B cell (primary cell): ENCODE data around the gene SORL1. TPM values are rescaled to one million over a fixed set of nuclear protein-coding genes. Genes with fewer than 3 reads are reported as not detected.
A peak's percentile ranks its signal among the peaks of the same experiment; 100 is the strongest.

Experiments
- ATAC-seq: fragments of 200-7000 bp; cut with Tn5 transposase; one replicate; pipeline ENCODE4 v1.10.0; 2021; ENCODE audit warnings: low read depth, mild to moderate bottlenecking, moderate number of reproducible peaks, moderate library complexity
- CTCF ChIA-PET: fragments of 350-600 bp; sonication (Branson Sonifier 250); formaldehyde crosslinking; loops from one replicate; lab custom pipeline; 2021; ENCODE audit warnings: antibody characterized with exemption, inconsistent platforms; lab: Charles Lee
- POLR2A ChIA-PET: fragments of 350-600 bp; sonication (Branson Sonifier 250); formaldehyde crosslinking; loops from one replicate; lab custom pipeline; 2021; ENCODE audit warnings: antibody characterized with exemption; lab: Charles Lee
- DNase-seq: peaks from one replicate; pipeline ENCODE4 v3.0.0; 2013
- H2AFZ ChIP-seq: 2 replicates; pipeline ENCODE4 v1.6.1; 2012; ENCODE audit warnings: mild to moderate bottlenecking, low read depth, low read length; ENCODE audit not compliant: insufficient read depth, poor library complexity, severe bottlenecking
- H3K27ac ChIP-seq, 2 donors: 1 replicate in 1 of 2; 2 replicates in 1 of 2; pipeline ENCODE4 v1.5.1; 2012 to 2013; ENCODE audit warnings: low read length in 2 of 2, mild to moderate bottlenecking in 2 of 2, moderate library complexity in 1 of 2
- H3K27me3 ChIP-seq, 4 experiments: fragments of 200-600 bp in 1 of 4; sonication (generic) in 1 of 4; replicated peaks in 1 of 4; 1 replicate in 2 of 4; 2 replicates in 2 of 4; pipeline versions ENCODE4 v1.6.1 to v1.7.0; 2013 to 2016; ENCODE audit warnings: low read length in 3 of 4, mild to moderate bottlenecking in 2 of 4, mixed read lengths in 1 of 4, moderate library complexity in 1 of 4; ENCODE audit not compliant: insufficient read depth in 4 of 4, control insufficient read depth in 3 of 4; ENCODE audit errors: control extremely low read depth in 1 of 4
- H3K36me3 ChIP-seq, 2 experiments: replicated peaks in 1 of 2; 1 replicate in 1 of 2; 2 replicates in 1 of 2; pipeline versions ENCODE4 v1.6.1 to v1.7.1; 2013; ENCODE audit warnings: low read length in 1 of 2; ENCODE audit not compliant: insufficient read depth in 2 of 2, control insufficient read depth in 1 of 2; ENCODE audit errors: control extremely low read depth in 1 of 2, extremely low read depth in 1 of 2
- H3K4me1 ChIP-seq, 2 donors: fragments of 200-600 bp in 1 of 2; sonication (generic) in 1 of 2; 1 replicate in 1 of 2; 2 replicates in 1 of 2; pipeline versions ENCODE4 v1.5.1 to v1.6.1; 2013 to 2017; ENCODE audit warnings: low read length in 2 of 2; ENCODE audit not compliant: control insufficient read depth in 2 of 2, insufficient read depth in 2 of 2
- H3K4me2 ChIP-seq: replicated peaks from 2 replicates; pipeline ENCODE3; 2012; ENCODE audit warnings: mild to moderate bottlenecking, low read depth, low read length; ENCODE audit not compliant: poor library complexity, severe bottlenecking
- H3K4me3 ChIP-seq, 5 experiments: fragments of 200-600 bp in 1 of 5; sonication (generic) in 1 of 5; 1 replicate in 3 of 5; 2 replicates in 2 of 5; pipeline versions ENCODE4 v1.5.1 to v1.7.0; 2011 to 2016; ENCODE audit warnings: low read length in 4 of 5, mild to moderate bottlenecking in 4 of 5, low read depth in 2 of 5, control low read depth in 1 of 5, moderate library complexity in 1 of 5; ENCODE audit not compliant: insufficient read depth in 1 of 5; ENCODE audit errors: control extremely low read depth in 1 of 5, extremely low read depth in 1 of 5
- H3K79me2 ChIP-seq: fragments of 200-600 bp; sonication (generic); one replicate; pipeline ENCODE4 v1.6.0; 2016; ENCODE audit warnings: low read length; ENCODE audit not compliant: control insufficient read depth, insufficient read depth
- H3K9ac ChIP-seq: fragments of 200-600 bp; sonication (generic); 2 replicates; pipeline ENCODE4 v1.6.1; 2017; ENCODE audit warnings: mild to moderate bottlenecking, low read length, moderate library complexity
- H3K9me3 ChIP-seq, 3 donors: one replicate each; pipeline versions ENCODE4 v1.6.1 to v1.7.1; 2013; ENCODE audit warnings: low read length in 2 of 3; ENCODE audit not compliant: control insufficient read depth in 2 of 3, insufficient read depth in 1 of 3; ENCODE audit errors: control extremely low read depth in 1 of 3
- H4K20me1 ChIP-seq: 2 replicates; pipeline ENCODE4 v1.6.0; 2012; ENCODE audit warnings: mild to moderate bottlenecking, low read length; ENCODE audit not compliant: insufficient read depth, control insufficient read depth, poor library complexity, severe bottlenecking
- H3K27ac Mint-ChIP-seq: one replicate; pipeline ENCODE4 v1.8.0; 2021; ENCODE audit warnings: mixed read lengths
- H3K27me3 Mint-ChIP-seq: one replicate; pipeline ENCODE4 v1.8.0; 2021; ENCODE audit warnings: mixed read lengths
- H3K4me1 Mint-ChIP-seq: one replicate; pipeline ENCODE4 v1.8.0; 2021; ENCODE audit warnings: mixed read lengths
- H3K4me3 Mint-ChIP-seq: one replicate; pipeline ENCODE4 v1.8.0; 2021; ENCODE audit warnings: mixed read lengths
- H3K9me3 Mint-ChIP-seq: one replicate; pipeline ENCODE4 v1.8.0; 2022; ENCODE audit warnings: mixed read lengths; ENCODE audit not compliant: insufficient read depth
- EZH2 ChIP-seq: IDR thresholded peaks from 2 replicates; pipeline ENCODE4 v1.6.1; 2012; ENCODE audit warnings: borderline replicate concordance, low read depth, mild to moderate bottlenecking, moderate library complexity, low read length; ENCODE audit not compliant: insufficient read depth, poor library complexity, severe bottlenecking
- WGBS: methylation state at CpG from one replicate; pipeline ENCODE4 v1.1.5; 2013; ENCODE audit warnings: missing lambda C conversion rate; ENCODE audit not compliant: insufficient coverage; 5-methylcytosine and 5-hydroxymethylcytosine counted together
- intact Hi-C: fragments of 100-400 bp; cut with micrococcal nuclease; formaldehyde crosslinking; loops from one replicate; pipeline ENCODE4 v1.10.0; 2022
- polyA plus RNA-seq: library from polyadenylated mRNA; depleted of rRNA; stranded (reverse); fragments of >200 nt; gene quantifications from 2 replicates; pipeline ENCODE4 v1.2.3, GENCODE V29; 2012
- total RNA-seq, 2 donors: library from RNA; stranded (reverse); fragments of 120-200 nt in 1 of 2; gene quantifications; 1 replicate in 1 of 2; 2 replicates in 1 of 2; pipeline versions ENCODE4 v1.2.3 to v1.2.4, GENCODE V29; 2013 to 2022
- TF ChIP-seq, protein P1 (sequence below): fragments of 200-600 bp; IDR thresholded peaks from one replicate; pipeline ENCODE4 v1.8.0; 2022; ENCODE audit warnings: antibody characterized with exemption, mild to moderate bottlenecking

SORL1 gene
- total and polyA plus RNA-seq, 2 donors (not counting 1 experiment from before 2014, with no cell fraction given), result 13.0 to 396 TPM

- Histone ChIP-seq H3K27ac (no peak overlapping the region), H3K4me3 (no peak overlapping the region), H3K9me3 (peaks cover 0 to 6% (median 0%) of the 10 kb centered on the region in 3 donors), H3K9ac (no peak overlapping the region), H3K27me3 (no peaks in the 10 kb centered on the region), H4K20me1 (no peaks in the 10 kb centered on the region), H3K36me3 (no peaks in the 10 kb centered on the region), H3K4me1 (peaks cover 34 to 43% of the 10 kb centered on the region in 2 donors), H3K4me2 (no peak overlapping the region), H3K79me2 (no peaks in the 10 kb centered on the region), H2AFZ (no peak overlapping the region)
- POLR2A ChIA-PET, result interaction anchor here (4.3 kb wide), 1 partner anchor 18 kb away, joined by 46 read pairs; the partner anchor contains the start of genes SORL1 and SORL1-AS1
- DNase-seq, result no peak
- CTCF ChIA-PET, result interaction anchor here (0.7 to 5.2 kb wide), 3 partner anchors 11 to 97 kb away, joined by 3 to 42 read pairs (median 6); partner anchors contain the start of genes SORL1 and SORL1-AS1
- intact Hi-C loops, result loop anchor here (5.0 kb wide), 1 partner anchor 60 kb away; no protein-coding TSS in a partner anchor
- no peak overlapping the region for H3K4me3 Mint-ChIP-seq
- no peaks in the 10 kb centered on the region for H3K9me3 Mint-ChIP-seq
- no peaks in the 10 kb centered on the region for H3K27me3 Mint-ChIP-seq
- ATAC-seq, result no peak
- 80% methylated on average over 1 of the region's 4 CpGs for WGBS
- TF ChIP-seq EZH2, result no peak
- TF ChIP-seq, protein P1, sequence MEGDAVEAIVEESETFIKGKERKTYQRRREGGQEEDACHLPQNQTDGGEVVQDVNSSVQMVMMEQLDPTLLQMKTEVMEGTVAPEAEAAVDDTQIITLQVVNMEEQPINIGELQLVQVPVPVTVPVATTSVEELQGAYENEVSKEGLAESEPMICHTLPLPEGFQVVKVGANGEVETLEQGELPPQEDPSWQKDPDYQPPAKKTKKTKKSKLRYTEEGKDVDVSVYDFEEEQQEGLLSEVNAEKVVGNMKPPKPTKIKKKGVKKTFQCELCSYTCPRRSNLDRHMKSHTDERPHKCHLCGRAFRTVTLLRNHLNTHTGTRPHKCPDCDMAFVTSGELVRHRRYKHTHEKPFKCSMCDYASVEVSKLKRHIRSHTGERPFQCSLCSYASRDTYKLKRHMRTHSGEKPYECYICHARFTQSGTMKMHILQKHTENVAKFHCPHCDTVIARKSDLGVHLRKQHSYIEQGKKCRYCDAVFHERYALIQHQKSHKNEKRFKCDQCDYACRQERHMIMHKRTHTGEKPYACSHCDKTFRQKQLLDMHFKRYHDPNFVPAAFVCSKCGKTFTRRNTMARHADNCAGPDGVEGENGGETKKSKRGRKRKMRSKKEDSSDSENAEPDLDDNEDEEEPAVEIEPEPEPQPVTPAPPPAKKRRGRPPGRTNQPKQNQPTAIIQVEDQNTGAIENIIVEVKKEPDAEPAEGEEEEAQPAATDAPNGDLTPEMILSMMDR, result no peak
- peak overlapping the region; percentile 57 for H3K27ac Mint-ChIP-seq
- H3K4me1 Mint-ChIP-seq, result peaks cover 60% of the 10 kb centered on the region
Observed at GRCh38 chr11:121431820-121432526, 20.1 kb upstream of the SORL1 start.

DNA sequence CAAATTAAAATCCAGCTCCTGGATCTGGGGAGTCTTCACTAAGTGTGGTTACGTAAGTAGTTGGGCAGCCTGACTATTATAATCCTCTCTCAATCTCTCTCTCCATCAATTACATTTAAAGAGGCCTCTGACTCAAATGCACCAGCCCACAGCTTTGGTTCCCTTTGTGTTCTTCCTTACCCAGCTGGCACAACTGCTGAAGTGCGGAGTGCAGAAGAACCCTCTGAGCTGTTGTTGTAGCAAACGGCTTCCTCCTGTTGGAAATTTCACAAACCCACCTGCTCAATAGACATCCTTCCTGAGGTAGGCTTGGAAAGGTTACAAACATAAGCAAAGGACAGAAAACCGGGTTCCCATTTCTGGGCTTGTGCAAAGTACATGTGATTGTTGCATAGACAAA is 17.0 kb upstream of the SORL1 start:
- Mint-ChIP-seq H3K4me1 (peaks cover 46% of the 10 kb centered on the region), H3K27me3 (no peaks in the 10 kb centered on the region), H3K9me3 (no peaks in the 10 kb centered on the region), H3K27ac (peak overlapping the region; percentile 42), H3K4me3 (no peak overlapping the region)
- Histone ChIP-seq H3K27me3 (no peaks in the 10 kb centered on the region), H3K4me3 (no peak overlapping the region), H3K9me3 (peaks cover 0 to 6% (median 0%) of the 10 kb centered on the region in 3 donors), H2AFZ (no peak overlapping the region), H3K27ac (no peak overlapping the region), H3K9ac (no peak overlapping the region), H4K20me1 (no peaks in the 10 kb centered on the region), H3K4me2 (no peak overlapping the region), H3K79me2 (no peaks in the 10 kb centered on the region), H3K4me1 (peaks cover 15 to 17% of the 10 kb centered on the region in 2 donors), H3K36me3 (no peaks in the 10 kb centered on the region)
- intact Hi-C loops, result no loop called here
- DNase-seq (no peak), ATAC-seq (no peak)
- ChIA-PET CTCF (interaction anchor here (1.6 to 2.1 kb wide), 2 partner anchors 12 to 17 kb away, joined by 5 to 9 read pairs; partner anchors contain the start of genes SORL1 and SORL1-AS1), POLR2A (interaction anchor here (0.6 to 1.0 kb wide), 2 partner anchors 67 to 134 kb away, joined by 3 to 6 read pairs; no protein-coding TSS in a partner anchor)
- TF ChIP-seq, protein P1, result no peak
- no peak for TF ChIP-seq EZH2
- 13% methylated on average over 1 of the region's 4 CpGs for WGBS
